ENCODE measurements around the gene HDAC9. TPM values are rescaled to one million over a fixed set of nuclear protein-coding genes. Genes with fewer than 3 reads are reported as not detected.

The HDAC9 gene
- total and polyA plus RNA-seq, 2 of the 13 experiments (the other 11 are each of a cell fraction or from before 2014, with no cell fraction given) = 0.05 to 0.07 TPM

DNA sequence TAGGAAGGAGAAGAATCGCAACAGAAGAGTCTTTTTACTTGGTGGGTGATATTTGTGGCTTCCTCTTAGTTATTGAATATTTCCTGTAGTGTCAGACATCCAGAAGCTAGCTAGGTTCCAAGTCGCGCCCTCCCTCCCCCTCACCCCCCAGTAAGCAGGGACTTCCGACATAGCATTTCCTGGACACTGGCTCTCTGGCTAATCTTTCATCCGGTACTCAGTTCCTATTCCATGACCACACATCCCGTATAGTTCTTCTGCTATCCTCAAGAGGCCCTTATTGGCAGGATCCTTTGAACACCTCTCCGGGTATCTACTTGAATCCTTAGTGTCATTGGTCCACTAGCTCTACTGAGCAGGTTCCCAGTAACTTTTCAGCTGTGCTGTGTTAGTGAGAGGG lies 167.8 kb downstream of the HDAC9 start:
- H3K36me3 ChIP-seq (replicated peaks in 1 of 2; ENCODE audit: control insufficient read depth in 1 of 2, insufficient read depth in 2 of 2, low read length in 2 of 2) = no peaks in the 10 kb centered on the region
- H2AFZ ChIP-seq (ENCODE audit: low read length) = no peak overlapping the region
- no peak overlapping the region for H3K27ac ChIP-seq (ENCODE audit: extremely low read length, insufficient read depth, low read length)
- no peak overlapping the region for H3K9ac ChIP-seq (ENCODE audit: insufficient read depth, low read depth, low read length)
- no peak for FAIRE-seq
- H3K4me1 ChIP-seq (ENCODE audit: insufficient read depth, low read length) = no peaks in the 10 kb centered on the region
- no peak overlapping the region for H3K4me3 ChIP-seq (replicated peaks in 1 of 3; ENCODE audit: insufficient read depth in 1 of 3, low read depth in 2 of 3, low read length in 3 of 3)
- ATAC-seq = no peak
- POLR2A ChIA-PET = no interaction called here
- no peak for DNase-seq (ENCODE audit: low spot score)
- CTCF ChIA-PET (ENCODE audit: low intra/inter-chr PET ratio, low total read pairs) = no interaction called here
- no peaks in the 10 kb centered on the region for H4K20me1 ChIP-seq (ENCODE audit: insufficient read depth, low read length)
- no TSS peak for BruUV-seq (replicated peaks)
- intact Hi-C loops (cut with micrococcal nuclease; ENCODE audit: unreplicated experiment) (no loop called here), in situ Hi-C loops (cut with HindIII; ENCODE audit: extremely low pct_ligation_motif_present, low pct_unique_long_range_greater_than_20kb) (no loop called here)
- TF ChIP-seq, protein P1, sequence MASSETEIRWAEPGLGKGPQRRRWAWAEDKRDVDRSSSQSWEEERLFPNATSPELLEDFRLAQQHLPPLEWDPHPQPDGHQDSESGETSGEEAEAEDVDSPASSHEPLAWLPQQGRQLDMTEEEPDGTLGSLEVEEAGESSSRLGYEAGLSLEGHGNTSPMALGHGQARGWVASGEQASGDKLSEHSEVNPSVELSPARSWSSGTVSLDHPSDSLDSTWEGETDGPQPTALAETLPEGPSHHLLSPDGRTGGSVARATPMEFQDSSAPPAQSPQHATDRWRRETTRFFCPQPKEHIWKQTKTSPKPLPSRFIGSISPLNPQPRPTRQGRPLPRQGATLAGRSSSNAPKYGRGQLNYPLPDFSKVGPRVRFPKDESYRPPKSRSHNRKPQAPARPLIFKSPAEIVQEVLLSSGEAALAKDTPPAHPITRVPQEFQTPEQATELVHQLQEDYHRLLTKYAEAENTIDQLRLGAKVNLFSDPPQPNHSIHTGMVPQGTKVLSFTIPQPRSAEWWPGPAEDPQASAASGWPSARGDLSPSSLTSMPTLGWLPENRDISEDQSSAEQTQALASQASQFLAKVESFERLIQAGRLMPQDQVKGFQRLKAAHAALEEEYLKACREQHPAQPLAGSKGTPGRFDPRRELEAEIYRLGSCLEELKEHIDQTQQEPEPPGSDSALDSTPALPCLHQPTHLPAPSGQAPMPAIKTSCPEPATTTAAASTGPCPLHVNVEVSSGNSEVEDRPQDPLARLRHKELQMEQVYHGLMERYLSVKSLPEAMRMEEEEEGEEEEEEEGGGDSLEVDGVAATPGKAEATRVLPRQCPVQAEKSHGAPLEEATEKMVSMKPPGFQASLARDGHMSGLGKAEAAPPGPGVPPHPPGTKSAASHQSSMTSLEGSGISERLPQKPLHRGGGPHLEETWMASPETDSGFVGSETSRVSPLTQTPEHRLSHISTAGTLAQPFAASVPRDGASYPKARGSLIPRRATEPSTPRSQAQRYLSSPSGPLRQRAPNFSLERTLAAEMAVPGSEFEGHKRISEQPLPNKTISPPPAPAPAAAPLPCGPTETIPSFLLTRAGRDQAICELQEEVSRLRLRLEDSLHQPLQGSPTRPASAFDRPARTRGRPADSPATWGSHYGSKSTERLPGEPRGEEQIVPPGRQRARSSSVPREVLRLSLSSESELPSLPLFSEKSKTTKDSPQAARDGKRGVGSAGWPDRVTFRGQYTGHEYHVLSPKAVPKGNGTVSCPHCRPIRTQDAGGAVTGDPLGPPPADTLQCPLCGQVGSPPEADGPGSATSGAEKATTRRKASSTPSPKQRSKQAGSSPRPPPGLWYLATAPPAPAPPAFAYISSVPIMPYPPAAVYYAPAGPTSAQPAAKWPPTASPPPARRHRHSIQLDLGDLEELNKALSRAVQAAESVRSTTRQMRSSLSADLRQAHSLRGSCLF (CRISPR knock-in tag; IDR thresholded peaks at IDR 0.05; ENCODE audit: borderline replicate concordance) = no peak
- TF ChIP-seq SALL2 (CRISPR knock-in tag; IDR thresholded peaks at IDR 0.05) (no peak), ZNF296 (CRISPR knock-in tag; conservative IDR thresholded peaks at IDR 0.05) (no peak), ZBTB7B (CRISPR knock-in tag; IDR thresholded peaks at IDR 0.05) (no peak), ZNF446 (CRISPR knock-in tag; IDR thresholded peaks at IDR 0.05) (no peak), ZBTB8A (CRISPR knock-in tag; IDR thresholded peaks at IDR 0.05; ENCODE audit: borderline replicate concordance, low read depth) (no peak), SCMH1 (CRISPR knock-in tag; IDR thresholded peaks at IDR 0.05; ENCODE audit: borderline replicate concordance) (no peak), ZNF749 (CRISPR knock-in tag; IDR thresholded peaks at IDR 0.05; ENCODE audit: borderline replicate concordance) (no peak), SATB2 (CRISPR knock-in tag; IDR thresholded peaks at IDR 0.05) (no peak), ISX (CRISPR knock-in tag; conservative IDR thresholded peaks at IDR 0.05) (no peak)
- TF ChIP-seq, protein P2, sequence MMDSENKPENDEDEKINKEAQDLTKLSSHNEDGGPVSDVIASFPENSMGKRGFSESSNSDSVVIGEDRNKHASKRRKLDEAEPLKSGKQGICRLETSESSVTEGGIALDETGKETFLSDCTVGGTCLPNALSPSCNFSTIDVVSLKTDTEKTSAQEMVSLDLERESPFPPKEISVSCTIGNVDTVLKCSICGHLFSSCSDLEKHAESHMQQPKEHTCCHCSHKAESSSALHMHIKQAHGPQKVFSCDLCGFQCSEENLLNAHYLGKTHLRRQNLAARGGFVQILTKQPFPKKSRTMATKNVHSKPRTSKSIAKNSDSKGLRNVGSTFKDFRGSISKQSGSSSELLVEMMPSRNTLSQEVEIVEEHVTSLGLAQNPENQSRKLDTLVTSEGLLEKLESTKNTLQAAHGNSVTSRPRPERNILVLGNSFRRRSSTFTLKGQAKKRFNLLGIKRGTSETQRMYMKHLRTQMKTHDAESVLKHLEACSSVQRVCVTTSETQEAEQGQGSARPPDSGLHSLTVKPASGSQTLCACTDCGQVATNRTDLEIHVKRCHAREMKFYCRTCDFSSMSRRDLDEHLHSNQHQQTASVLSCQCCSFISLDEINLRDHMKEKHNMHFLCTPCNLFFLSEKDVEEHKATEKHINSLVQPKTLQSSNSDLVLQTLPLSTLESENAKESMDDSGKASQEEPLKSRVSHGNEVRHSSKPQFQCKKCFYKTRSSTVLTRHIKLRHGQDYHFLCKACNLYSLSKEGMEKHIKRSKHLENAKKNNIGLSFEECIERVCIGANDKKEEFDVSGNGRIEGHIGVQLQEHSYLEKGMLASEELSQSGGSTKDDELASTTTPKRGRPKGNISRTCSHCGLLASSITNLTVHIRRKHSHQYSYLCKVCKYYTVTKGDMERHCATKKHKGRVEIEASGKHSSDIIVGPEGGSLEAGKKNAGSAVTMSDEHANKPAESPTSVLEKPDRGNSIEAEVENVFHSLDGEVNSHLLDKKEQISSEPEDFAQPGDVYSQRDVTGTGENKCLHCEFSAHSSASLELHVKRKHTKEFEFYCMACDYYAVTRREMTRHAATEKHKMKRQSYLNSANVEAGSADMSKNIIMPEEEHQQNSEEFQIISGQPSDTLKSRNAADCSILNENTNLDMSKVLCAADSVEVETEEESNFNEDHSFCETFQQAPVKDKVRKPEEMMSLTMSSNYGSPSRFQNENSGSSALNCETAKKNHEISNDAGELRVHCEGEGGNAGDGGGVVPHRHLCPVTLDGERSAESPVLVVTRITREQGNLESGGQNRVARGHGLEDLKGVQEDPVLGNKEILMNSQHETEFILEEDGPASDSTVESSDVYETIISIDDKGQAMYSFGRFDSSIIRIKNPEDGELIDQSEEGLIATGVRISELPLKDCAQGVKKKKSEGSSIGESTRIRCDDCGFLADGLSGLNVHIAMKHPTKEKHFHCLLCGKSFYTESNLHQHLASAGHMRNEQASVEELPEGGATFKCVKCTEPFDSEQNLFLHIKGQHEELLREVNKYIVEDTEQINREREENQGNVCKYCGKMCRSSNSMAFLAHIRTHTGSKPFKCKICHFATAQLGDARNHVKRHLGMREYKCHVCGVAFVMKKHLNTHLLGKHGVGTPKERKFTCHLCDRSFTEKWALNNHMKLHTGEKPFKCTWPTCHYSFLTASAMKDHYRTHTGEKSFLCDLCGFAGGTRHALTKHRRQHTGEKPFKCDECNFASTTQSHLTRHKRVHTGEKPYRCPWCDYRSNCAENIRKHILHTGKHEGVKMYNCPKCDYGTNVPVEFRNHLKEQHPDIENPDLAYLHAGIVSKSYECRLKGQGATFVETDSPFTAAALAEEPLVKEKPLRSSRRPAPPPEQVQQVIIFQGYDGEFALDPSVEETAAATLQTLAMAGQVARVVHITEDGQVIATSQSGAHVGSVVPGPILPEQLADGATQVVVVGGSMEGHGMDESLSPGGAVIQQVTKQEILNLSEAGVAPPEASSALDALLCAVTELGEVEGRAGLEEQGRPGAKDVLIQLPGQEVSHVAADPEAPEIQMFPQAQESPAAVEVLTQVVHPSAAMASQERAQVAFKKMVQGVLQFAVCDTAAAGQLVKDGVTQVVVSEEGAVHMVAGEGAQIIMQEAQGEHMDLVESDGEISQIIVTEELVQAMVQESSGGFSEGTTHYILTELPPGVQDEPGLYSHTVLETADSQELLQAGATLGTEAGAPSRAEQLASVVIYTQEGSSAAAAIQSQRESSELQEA (CRISPR knock-in tag; IDR thresholded peaks at IDR 0.05; ENCODE audit: not compliant biosample characterization) = no peak
- WGBS (ENCODE audit: low lambda C conversion rate) = 25% methylated on average over 5 of the region's 7 CpGs
- H3K27me3 ChIP-seq (ENCODE audit: control insufficient read depth in 1 of 2, insufficient read depth in 2 of 2, low read length in 2 of 2) = no peaks in the 10 kb centered on the region
- H3K4me2 ChIP-seq (ENCODE audit: low read depth, low read length) = no peak overlapping the region
- no peaks in the 10 kb centered on the region for H3K79me2 ChIP-seq (ENCODE audit: insufficient read depth, low read length)
- H3K9me3 ChIP-seq (ENCODE audit: low read length) = no peaks in the 10 kb centered on the region
